Keratinocyte (primary cell): Measurements from ENCODE around the gene GIMAP4.

ENCODE experiments used
- CTCF ChIP-seq, 3 experiments: IDR thresholded peaks in 1 of 3; conservative IDR thresholded peaks in 1 of 3; optimal IDR thresholded peaks in 1 of 3; 2 replicates in 2 of 3; 3 replicates in 1 of 3; pipeline versions ENCODE3 to v1.5.1; 2011; ENCODE audit warnings: low read length in 3 of 3, mild to moderate bottlenecking in 3 of 3, moderate library complexity in 2 of 3, control low read depth in 1 of 3, inconsistent platforms in 1 of 3; ENCODE audit not compliant: insufficient read depth in 2 of 3; ENCODE audit errors: extremely low read depth in 1 of 3
- EZH2 ChIP-seq: IDR thresholded peaks from one replicate; pipeline ENCODE4 v1.6.1; 2012; ENCODE audit warnings: inconsistent platforms, mild to moderate bottlenecking, low read length, moderate library complexity

GRCh38 chr7:150519310-150519709 is 47.9 kb upstream of the GIMAP4 start:
- no peak for TF ChIP-seq CTCF (optimal IDR thresholded peaks at IDR 0.05 in 1 of 3, IDR thresholded peaks at IDR 0.05 in 1 of 3, conservative IDR thresholded peaks at IDR 0.05 in 1 of 3; ENCODE audit: extremely low read depth in 1 of 3, insufficient read depth in 2 of 3, low read length in 3 of 3)
- TF ChIP-seq EZH2: no peak
